Stimulated activated naive CD8-positive, alpha-beta T cell treated with anti-CD3 and anti-CD28 coated beads, Interleukin-15, Interleukin-2, amounts not matched to agents 100 U/mL and 50 U/mL, for 24 hours (primary cell): Measurements from ENCODE around the gene SLC25A48.
A peak's percentile ranks its signal among the peaks of the same experiment; 100 is the strongest.

Experiments
- ATAC-seq: fragments of 150-1000 bp; cut with Tn5 transposase; one replicate; pipeline ENCODE4 v1.10.0; 2021
- DNase-seq: peaks from one replicate; pipeline ENCODE4 v3.0.0; 2021

SLC25A48 gene

DNA sequence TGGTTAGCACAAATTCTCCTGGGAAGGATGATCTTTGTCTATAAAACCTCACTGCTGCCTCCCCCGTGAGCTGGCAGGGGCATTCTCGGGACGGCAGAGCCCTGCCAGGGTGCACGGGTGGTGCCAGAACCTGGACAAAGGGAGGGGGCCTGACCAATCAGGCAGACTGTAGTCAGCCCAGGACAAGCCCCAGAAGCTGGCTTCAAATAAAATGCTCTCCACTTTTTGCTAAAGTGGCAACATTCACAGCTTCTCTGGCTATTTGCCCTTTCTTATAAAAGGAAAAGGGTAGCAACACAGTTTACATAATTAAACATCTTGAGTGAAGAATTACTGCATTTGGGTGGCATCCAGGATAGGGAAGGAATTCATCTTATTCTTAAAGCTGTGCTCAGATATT is 46.8 kb downstream of the SLC25A48 start:
- ATAC-seq (no peak), DNase-seq (no peak)

DNA sequence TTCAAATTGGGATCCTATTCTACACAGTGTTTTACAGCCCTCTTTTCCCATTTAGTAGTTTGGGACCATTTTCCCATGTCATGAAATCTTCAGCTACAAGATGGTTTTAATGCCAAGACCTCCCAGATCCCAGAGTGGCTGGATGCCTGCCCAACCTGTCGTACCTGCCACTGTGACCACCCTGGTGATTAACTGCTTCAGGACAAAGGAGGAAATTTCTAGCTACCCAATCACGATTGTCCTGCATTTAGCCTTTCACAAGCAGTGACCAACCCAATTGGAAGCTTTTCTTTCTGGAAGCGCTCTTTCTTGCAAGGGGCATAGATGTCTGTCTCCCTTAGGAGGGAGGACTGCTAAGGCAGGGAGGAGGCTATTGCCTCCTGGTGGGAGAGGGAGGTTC is 47.4 kb downstream of the SLC25A48 start:
- DNase-seq (no peak), ATAC-seq (no peak)

DNA sequence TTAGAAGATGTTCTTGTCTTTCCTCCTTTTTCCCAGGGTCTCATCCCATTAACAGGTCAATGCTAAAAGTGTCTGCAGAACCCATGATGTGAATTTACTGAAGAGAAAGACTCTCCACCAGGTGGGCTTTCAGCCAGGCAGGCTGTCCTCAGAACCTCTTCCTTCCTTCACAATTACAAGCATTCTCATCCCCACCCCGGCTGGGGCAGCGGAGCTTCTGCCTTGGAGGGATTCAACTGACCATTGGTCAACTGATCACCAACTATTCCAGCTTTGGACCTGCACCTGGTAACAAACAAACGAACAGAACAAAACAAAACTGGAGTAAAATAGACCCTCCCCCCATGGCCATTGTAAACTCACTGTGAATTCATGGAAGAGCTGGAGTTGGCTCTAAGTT is 48.6 kb downstream of the SLC25A48 start:
- no peak for DNase-seq
- ATAC-seq, result no peak

DNA sequence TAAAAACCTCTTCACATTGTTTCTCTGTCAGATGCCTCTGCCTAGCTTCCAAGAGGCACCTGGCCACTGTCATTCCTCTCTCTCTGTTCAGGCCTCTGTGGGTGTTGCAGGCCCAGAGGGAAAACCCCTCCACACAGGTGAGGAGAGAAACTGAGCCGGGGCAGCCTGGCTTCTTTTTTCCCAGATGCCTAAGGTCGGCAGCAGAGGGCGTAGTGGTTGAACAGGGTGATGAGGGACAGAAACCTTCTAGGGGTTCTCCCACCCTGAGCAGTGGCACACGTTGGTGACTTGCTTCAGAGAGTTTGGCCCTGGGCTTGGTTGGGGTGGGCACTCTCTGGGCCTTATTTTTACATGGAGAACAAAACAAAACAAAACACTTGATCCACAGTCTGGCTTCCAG is 49.0 kb downstream of the SLC25A48 start:
- ATAC-seq, result no peak
- peak; percentile 12 for DNase-seq

DNA sequence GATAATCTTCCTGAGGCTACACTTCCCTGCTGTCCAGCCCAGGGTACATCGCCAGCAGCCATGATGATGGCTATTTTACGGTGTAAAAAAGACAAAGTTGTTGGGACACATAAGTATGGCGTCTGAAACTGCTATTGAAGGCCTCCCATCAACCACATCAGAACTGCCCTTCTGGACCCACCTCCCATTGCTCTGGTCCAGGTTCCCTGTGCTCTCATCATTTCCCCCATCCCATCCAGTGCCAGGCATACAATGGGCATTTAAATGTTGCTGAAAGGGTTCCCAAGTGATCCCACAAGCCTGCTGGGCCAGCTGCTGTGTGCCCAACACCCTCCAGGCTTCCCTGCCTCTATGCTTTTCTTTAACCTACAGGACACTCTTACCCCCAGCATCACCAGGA is 50.6 kb downstream of the SLC25A48 start:
- no peak for DNase-seq
- ATAC-seq, result no peak

DNA sequence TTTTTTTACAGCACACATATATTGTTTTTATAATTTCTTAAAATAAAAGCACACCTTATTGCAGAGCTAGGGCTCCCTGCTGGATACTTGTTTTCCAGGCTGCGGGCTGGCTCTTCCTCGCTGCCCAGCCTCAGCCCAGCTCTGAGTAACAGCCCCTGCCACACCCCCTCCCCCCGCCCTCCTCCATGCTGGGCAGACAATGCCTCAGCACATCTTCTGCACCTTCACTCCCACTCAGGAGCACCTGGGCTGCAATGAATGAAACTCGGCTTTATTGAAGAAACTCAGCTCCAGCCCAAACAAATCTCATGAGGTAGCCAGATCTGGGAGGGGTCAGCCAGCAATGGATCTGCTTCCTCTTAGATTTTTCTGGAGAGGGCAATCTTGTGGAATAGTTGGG is 51.7 kb downstream of the SLC25A48 start:
- DNase-seq, result no peak
- ATAC-seq, result no peak

DNA sequence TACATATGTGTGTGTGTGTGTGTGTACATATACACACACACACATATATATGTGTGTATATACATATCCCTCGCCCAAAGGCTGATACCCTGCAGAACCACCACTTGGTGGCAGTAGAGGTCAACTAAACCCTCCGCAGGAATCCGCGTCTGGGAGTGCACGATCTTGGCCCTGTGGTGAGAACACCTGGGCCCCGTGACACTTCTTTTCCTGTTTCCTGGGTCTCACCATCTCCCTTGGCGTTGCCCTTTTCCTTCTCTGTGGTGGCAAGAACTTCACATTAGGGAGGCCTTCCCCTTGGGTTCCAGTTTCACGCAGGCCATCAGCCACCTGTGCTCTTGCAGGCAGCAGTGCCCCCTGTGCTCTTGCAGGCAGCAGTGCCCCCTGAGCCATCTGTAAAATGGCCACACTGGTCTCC is 53.0 kb downstream of the SLC25A48 start:
- peak; percentile 64 for DNase-seq
- ATAC-seq, result peak; percentile 75

DNA sequence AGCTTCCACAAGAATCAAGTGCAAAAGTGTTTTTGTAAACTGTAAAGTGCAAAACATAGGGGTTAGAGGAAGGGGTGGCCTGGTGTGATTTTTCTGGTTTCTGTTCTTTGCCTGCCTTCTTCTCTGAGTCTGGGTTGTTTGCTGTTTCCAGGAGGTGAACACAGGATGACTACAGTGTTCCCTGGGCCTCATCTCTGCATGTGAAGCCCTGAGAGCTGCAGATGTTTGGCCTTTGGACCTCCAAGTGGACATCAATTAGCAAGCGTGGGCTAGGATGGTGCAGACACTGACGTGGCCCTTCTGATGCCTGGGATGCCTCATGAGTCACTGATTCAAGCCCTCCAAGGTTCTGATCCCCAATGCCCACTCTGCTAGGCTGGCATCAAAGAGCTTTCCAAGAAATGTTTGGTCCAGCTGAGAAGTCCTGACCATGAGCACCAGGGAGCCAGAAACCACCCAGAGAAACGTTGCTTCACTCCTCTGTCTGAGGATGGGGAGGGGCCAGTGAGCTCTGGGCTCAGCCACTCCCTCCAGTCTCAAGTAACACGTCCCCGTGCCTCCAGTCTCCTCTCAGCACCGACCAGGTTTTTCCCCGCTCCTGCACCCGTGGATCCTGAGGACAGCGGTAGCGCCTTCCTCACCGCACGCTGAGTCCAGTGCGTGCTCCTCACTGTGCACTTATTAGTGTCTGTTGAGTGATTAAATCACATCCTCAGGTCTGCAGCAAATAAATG is 53.6 kb downstream of the SLC25A48 start:
- DNase-seq, result no peak

DNA sequence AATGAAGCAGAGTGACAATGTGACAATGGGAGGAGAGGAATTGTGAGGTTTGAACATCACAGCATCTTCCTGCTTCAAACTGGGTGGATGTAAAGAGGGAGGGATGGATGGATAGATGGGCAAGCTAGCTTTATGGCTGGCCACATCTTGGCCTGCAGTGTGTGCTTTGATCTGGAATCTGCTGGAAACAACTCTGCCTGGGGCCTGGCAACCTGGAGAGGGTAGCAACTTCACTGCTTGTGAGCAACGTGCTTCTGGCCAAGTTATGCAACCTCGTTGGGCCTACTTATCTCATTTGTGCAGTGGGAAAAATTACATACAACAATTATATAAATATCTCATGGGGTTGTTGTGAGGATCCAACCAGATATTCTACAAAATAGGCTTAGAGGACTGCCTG is 55.8 kb downstream of the SLC25A48 start:
- ATAC-seq (no peak), DNase-seq (no peak)

More for the DNA sequence above, 53.6 kb downstream of the SLC25A48 start:
- ATAC-seq, result no peak

DNA sequence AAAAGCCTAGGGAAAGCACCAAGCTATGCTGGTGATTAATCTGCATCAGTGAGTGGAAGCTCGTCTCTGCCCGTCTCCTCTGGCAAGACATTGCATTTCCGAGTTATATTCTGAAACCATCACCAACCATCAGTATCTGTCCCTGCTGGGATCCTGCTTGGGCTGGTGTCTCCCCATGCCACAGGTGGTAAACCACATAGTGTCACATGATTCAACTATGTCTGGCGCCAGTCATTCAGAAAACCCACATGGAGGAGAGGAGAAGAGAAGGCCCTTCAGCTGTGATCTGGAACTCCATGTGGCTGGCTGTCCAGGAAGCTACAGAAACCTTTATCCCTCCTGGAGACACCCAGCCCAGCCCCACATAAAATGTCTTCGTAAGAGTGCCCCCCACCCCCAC is 56.4 kb downstream of the SLC25A48 start:
- peak; percentile 46 for DNase-seq
- ATAC-seq, result peak; percentile 83

DNA sequence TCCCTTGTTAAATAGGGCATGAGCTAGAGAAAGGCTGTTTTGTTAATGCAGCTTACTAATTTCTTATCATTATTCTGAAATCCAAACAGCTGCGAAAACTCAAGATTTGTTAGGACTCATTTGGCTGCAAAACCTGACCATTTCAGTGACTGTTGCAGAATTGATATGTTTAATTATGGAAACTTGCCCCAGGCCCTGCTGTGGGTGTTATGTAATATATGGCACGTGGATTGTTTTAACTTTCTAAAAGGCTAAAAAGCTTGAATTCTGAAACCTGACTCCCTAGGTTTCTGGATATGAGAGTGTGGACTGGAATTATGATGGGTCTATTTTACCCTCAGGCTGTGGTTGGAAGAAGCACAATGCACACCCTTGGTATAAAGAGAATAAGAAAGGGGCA is 56.8 kb downstream of the SLC25A48 start:
- no peak for DNase-seq
- no peak for ATAC-seq

DNA sequence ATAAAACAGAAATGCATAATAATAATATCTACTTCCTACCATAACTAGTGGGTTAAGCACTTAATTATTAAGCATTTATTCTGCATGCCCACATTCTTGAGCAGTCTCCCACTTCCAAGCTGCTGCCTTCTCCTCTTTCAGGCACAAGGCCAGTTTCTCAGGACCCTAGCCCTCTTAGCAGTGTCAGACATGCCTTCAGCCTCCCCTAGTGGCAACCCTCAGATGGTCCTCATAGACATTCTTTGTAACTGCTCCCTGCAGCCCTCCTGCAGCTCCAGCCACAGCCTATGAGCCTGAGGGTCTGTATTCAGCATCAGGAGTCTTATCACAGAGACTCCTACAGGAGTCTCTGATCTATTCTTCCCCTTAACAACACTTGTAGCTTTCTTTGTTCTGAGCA is 57.3 kb downstream of the SLC25A48 start:
- ATAC-seq, result no peak
- no peak for DNase-seq

DNA sequence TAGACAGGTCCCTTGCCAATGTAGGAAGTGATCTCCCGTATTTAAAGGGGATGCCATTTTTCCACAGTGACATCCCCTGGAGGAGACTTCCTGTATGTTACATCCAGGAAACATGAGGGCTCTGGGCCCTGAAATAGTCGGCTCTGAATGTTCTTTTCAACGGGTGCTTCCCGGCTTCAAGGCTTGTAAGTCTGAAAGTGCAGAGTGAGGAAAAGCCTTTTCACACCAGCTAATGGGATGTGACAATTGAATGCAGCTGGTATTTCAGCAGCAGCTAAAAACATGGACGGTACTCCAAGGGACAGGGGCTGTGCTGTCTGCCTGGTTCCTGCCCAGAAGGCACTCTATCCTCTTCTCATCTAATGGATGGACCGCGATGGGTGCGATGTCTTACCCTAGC is 59.8 kb downstream of the SLC25A48 start:
- ATAC-seq (no peak), DNase-seq (no peak)

DNA sequence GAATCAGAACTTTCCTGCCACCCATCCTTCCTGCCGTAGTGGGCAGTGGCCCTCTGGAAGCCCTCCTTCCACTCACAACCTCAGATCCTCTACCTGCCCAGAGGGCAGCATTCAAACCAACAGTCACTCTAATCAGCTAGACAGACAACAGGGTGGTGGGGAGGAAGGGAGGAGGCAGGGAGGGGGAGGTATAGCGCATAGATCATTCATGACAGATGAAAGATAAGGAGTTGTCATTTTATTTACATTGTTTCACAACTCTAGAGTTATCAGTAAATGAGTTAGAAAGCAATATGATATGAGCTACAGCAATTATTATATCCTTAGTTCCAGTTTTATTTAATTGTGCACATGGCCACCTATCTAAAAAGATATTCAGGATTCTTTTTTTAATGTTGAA is 60.3 kb downstream of the SLC25A48 start:
- ATAC-seq, result no peak
- no peak for DNase-seq

DNA sequence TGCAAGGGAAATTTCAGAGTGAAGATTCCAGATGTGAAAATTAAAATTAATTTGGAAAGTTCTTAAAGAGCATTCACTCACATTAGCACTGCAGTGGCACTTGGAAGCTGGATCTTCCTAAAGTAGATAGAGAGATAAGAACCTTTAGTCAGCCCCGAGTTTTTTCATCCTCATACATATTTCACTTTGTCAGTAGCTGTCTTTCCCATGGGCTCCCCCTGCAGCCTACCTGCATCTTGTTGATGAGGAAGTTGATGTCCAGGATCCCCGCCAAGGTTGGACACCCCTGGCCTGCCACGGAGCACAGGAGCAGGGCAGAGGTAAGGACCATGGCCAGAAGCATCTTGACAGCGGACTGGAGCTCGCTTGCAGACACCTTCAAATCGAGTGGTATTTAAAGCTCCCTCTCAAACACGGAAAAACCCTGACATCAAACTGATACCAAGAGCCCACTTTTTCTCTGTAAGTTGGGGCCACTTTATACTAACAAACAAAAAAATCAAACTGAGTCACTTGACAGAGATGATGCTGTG is 61.1 kb downstream of the SLC25A48 start, which contains the start of gene IL9:
Gene IL9 (minus strand): TSS at position 368 of the 533 bp plus-strand sequence. CDS start 25 bp downstream, at position 343.
- ATAC-seq, result no peak
- no peak for DNase-seq

DNA sequence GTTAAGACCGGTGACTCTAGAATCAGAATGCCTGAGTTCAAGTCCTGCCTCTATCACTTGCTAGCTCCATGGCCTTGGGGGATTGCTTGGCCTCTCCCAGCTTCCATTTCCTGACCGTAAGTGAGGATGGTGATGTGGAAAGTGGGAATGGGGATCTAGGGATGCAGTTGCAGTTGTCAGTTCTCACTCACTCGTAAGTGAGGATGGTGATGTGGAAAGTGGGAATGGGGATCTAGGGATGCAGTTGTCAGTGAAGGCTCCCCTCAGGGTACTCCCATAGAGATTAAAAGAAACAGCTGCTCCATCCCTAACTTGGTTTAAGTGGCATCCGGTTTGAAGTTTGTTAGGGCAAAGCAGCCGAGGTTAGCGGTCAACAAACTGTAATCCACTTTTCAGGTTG is 64.2 kb downstream of the SLC25A48 start:
- DNase-seq, result no peak
- ATAC-seq, result no peak

DNA sequence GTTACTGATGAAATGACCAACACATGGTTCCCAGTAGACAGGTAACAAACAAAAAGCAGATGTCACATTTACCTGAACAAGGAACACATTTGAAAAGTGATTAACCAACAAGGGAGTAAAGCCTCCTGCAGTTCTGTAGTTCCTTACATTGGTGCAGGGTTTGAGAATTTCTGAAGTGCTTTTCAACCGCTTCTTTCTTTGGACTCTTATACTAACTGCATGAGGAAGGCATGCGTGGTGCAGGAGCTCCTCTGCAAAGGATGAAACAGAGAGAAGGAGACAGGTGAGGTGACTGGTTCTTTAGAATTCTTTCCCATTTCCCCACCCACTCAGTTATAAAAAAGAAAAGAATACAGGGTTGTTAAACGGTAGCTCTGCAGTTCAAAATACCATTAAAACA is 65.8 kb downstream of the SLC25A48 start:
- DNase-seq, result no peak
- no peak for ATAC-seq

DNA sequence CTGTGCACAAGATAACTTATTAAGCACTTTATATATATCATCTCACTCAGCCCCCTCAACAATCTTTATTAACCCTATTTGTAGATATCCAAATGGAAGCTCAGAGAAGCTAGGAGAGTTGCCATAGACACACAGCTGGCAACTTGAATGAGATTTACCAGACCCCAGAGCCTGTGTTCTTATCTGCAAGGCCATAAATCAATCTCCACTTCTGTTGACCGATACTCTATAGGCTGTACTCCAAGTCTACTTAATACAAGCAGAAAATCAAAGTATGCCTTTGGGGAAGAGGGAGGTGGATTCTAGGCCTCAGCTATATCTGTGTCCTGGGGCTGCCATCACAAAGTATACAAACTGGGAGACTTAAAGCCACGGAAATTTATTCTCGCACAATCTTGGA is 67.2 kb downstream of the SLC25A48 start:
- DNase-seq (no peak), ATAC-seq (no peak)

DNA sequence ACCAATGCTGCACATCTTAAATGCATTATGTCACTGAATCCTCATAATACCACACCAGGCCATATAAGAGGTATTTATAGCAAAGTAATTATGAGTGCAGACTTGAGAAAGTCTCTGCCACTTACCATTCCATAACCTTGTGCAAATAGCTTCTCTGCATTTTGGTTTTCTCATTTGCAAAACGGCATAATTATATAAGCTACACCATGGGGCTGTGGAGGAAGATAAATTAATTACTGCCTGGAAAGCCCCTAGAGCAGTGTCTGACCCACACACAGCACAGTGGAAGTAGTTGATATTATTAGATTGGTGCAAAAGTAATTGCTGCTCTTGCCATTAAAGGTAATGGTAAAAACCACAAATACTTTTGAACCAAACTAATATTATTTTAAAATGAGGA is 70.7 kb downstream of the SLC25A48 start:
- ATAC-seq (no peak), DNase-seq (no peak)

DNA sequence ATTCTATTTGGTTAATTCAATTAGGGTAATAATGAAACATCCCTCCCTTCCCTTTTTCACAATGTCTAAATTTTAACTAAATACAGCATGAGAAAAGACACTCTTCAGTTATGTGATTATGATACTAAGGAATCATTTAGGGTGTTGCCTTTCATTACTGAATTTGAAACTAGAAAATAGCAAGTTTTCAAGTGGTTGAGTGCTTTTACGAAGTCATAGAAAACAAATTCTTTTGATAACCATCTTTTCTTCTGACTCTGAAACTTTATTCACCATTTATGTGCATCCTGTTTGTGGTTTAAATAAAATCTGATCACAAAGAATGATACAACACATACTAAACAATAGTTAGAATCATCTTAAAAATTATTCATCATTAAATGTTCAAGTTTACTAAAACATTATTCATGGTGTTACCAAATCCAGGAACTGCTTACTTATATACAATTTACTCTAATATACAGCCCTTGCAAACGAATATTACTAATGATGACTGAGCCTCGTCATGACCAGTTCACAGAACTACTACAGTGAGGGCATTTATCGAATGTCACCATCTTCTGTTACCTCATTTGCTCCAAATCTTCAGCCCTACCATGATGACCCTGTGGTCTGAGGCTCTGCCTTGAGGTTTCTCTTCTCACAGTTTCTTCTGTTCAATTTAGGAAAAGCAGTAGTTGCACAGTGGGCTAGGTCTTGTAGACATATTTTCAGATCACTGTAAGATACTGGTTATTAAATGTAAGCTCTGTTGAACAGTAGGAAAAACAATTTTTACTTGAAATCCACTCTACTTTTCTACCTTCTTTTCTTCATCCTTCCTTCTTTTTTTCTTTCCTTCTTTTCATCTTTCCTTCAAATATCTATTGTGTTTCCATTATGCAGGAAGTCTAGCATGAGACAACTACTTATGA is 79.5 kb downstream of the SLC25A48 start:
- ATAC-seq (peak; percentile 60), DNase-seq (no peak)

DNA sequence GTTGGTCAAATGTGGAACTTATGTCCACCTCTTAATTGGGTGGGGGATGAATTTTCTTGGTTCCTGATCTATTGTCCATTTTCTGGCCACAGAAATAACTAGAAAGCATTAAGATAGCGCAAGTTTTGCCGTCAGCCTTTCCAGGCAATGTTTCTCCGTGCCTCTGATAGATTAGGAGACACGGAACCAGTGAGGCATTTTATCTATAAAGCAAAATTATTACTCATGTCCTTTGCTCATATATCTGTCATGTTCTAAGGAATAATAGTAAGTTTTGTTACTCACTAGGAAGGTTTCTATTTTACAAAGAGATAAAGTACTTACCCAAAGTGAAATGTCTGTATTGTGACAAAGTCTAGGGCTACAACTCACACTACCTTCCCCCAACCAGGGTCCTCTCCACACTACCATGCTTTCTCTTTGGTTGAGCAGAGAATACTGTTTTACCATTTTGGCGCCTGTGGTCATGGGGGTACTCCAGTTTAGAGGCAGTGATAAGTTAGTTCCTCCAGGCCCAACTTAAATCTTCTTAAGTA is 81.1 kb downstream of the SLC25A48 start:
- DNase-seq, result no peak
- ATAC-seq, result no peak

DNA sequence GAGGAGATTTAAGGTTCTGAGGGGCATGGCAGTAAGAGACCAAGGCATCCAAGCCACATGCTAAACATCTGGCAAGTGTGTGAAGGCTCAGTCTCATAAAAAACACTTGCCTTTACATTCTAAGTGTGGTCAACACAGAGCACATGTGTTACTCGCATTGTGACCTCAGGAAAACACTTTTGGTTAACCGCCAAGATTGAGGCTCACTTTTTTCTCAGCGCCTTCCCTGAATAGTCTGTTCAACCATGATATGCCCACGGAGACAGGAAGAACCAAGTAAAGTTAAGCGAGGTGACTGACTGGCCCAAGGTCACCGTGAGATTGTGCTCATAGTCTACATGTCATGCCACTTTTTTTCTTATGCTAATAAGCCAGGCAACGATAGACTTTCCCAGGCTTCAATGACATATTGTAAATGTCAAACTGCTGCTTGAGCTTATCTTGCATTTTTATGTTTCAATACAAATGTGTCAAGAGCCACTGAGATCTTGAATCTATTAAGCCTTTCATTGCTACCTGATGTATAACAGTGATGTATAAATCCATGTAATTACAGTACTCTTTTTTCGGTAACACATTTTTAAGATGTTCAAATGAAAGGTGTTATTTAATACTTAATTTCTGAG is 82.3 kb downstream of the SLC25A48 start:
- DNase-seq, result no peak
- peak; percentile 41 for ATAC-seq
